OCI-LY3 (cell line): ENCODE results near the gene L3MBTL4.

Experiments used
- CTCF ChIP-seq: fragments of 200-600, 300-600 bp; sonication (generic); IDR thresholded peaks from 2 replicates; pipeline ENCODE4 v1.5.1; 2014; ENCODE audit warnings: antibody characterized with exemption, low read length, low read depth
- EZH2phosphoT487 ChIP-seq: fragments of 200-600 bp; shearing (Covaris generic); IDR thresholded peaks from 2 replicates; pipeline ENCODE4 v1.6.1; 2018; ENCODE audit warnings: antibody characterized with exemption, mixed run types, low read depth

- no peak for TF ChIP-seq CTCF
- no peak for TF ChIP-seq EZH2phosphoT487
These were observed 434.7 kb downstream of the L3MBTL4 start for GRCh38 chr18:5979971-5980457.
